HepG2 (cell line): ENCODE measurements around the gene MED13L. TPM values are rescaled to one million over a fixed set of nuclear protein-coding genes. Genes with fewer than 3 reads are reported as not detected.
"Not testable (repeated sequence)": the region's sequence is repeated elsewhere in the genome, so short reads cannot be mapped to it uniquely, and the experiment has no call there.

ENCODE experiments used
- ATAC-seq: fragments of 200-7000 bp; cut with Tn5 transposase; 3 replicates; pipeline ENCODE4 v1.9.1; 2020; ENCODE audit warnings: mild to moderate bottlenecking, moderate library complexity
- BruUV-seq: library from RNA; stranded (reverse); fragments of 400-500 nt; replicated peaks from 2 replicates; lab custom pipeline; 2021; lab: Mats Ljungman, UMichigan
- CTCF ChIA-PET: fragments of 300-600 bp; formaldehyde crosslinking; extraction: SDS; loops from one replicate; lab custom pipeline; 2021; ENCODE audit warnings: low total read pairs, inconsistent platforms, low intra/inter-chr PET ratio; lab: Yijun Ruan, JAX
- POLR2A ChIA-PET: fragments of 350-600 bp; sonication (Branson Sonifier 250); formaldehyde crosslinking; loops from one replicate; lab custom pipeline; 2020; ENCODE audit warnings: antibody characterized with exemption, inconsistent platforms; lab: Yijun Ruan, JAX
- DNase-seq: peaks from one replicate; pipeline ENCODE4 v3.0.0-alpha.2; 2015; ENCODE audit warnings: low spot score
- FAIRE-seq: peaks from 3 replicates; lab custom pipeline; 2011; peaks lifted over from hg19 to GRCh38; lab: Jason Lieb, UNC
- H2AFZ ChIP-seq: one replicate; pipeline ENCODE4 v1.6.1; 2011; ENCODE audit warnings: low read length, inconsistent platforms
- H3K27ac ChIP-seq: fragments of 300-600 bp; 3 replicates; pipeline ENCODE4 v1.8.0; 2011; ENCODE audit warnings: mixed run types, mild to moderate bottlenecking, mixed read lengths, low read length, inconsistent platforms; ENCODE audit not compliant: insufficient read depth; ENCODE audit errors: extremely low read length
- H3K27me3 ChIP-seq, 2 experiments: fragments of 200-600 bp in 1 of 2; 2 replicates in 1 of 2; 3 replicates in 1 of 2; pipeline versions ENCODE4 v1.6.0 to v1.8.0; 2011; ENCODE audit warnings: low read length in 2 of 2, mild to moderate bottlenecking in 2 of 2, moderate library complexity in 2 of 2, inconsistent platforms in 1 of 2; ENCODE audit not compliant: insufficient read depth in 2 of 2, control insufficient read depth in 1 of 2
- H3K36me3 ChIP-seq, 2 experiments: fragments of 200-600 bp in 1 of 2; replicated peaks in 1 of 2; 2 replicates in 1 of 2; 3 replicates in 1 of 2; pipeline versions ENCODE4 v1.5.1 to v1.8.0; 2011; ENCODE audit warnings: low read length in 2 of 2, inconsistent platforms in 1 of 2; ENCODE audit not compliant: insufficient read depth in 2 of 2, control insufficient read depth in 1 of 2
- H3K4me1 ChIP-seq: 2 replicates; pipeline ENCODE4 v1.5.1; 2012; ENCODE audit warnings: low read length, inconsistent platforms; ENCODE audit not compliant: insufficient read depth
- H3K4me2 ChIP-seq: 2 replicates; pipeline ENCODE4 v1.6.0; 2011; ENCODE audit warnings: low read depth, low read length, inconsistent platforms
- H3K4me3 ChIP-seq, 3 experiments: fragments of 200-600 bp in 1 of 3; sonication (generic), shearing (Covaris generic) in 1 of 3; replicated peaks in 1 of 3; 2 replicates each; pipeline ENCODE4 v1.5.1; 2011 to 2016; ENCODE audit warnings: low read length in 3 of 3, inconsistent platforms in 2 of 3, low read depth in 2 of 3, mild to moderate bottlenecking in 2 of 3, control low read depth in 1 of 3, mixed read lengths in 1 of 3; ENCODE audit not compliant: insufficient read depth in 1 of 3
- H3K79me2 ChIP-seq: one replicate; pipeline ENCODE4 v1.6.1; 2011; ENCODE audit warnings: low read length, inconsistent platforms; ENCODE audit not compliant: insufficient read depth
- H3K9ac ChIP-seq: 2 replicates; pipeline ENCODE4 v1.6.0; 2011; ENCODE audit warnings: mild to moderate bottlenecking, low read depth, low read length, inconsistent platforms; ENCODE audit not compliant: insufficient read depth
- H3K9me3 ChIP-seq: 2 replicates; pipeline ENCODE4 v1.5.1; 2012; ENCODE audit warnings: mild to moderate bottlenecking, low read length
- H4K20me1 ChIP-seq: 2 replicates; pipeline ENCODE4 v1.6.0; 2011; ENCODE audit warnings: inconsistent platforms, mild to moderate bottlenecking, low read length, moderate library complexity; ENCODE audit not compliant: insufficient read depth
- ATAD3A ChIP-seq: sonication (generic); formaldehyde crosslinking; IDR thresholded peaks from 2 replicates; pipeline ENCODE4 v1.4.0; 2020; ENCODE audit warnings: missing genetic modification reagents
- NFIC ChIP-seq: IDR thresholded peaks from 2 replicates; pipeline ENCODE4 v1.6.1; 2012; ENCODE audit warnings: mild to moderate bottlenecking, low read length, inconsistent platforms
- SOX6 ChIP-seq, 2 experiments: fragments of 450-650 bp in 1 of 2; sonication (generic) in 1 of 2; formaldehyde crosslinking in 1 of 2; IDR thresholded peaks; 2 replicates each; pipeline versions ENCODE4 v1.4.0 to v1.6.1; 2017 to 2020; ENCODE audit warnings: antibody characterized with exemption in 1 of 2, mild to moderate bottlenecking in 1 of 2, missing genetic modification reagents in 1 of 2
- STAG1 ChIP-seq: sonication (generic); formaldehyde crosslinking; IDR thresholded peaks from 2 replicates; pipeline ENCODE4 v1.4.0; 2020; ENCODE audit warnings: missing genetic modification reagents
- TEAD3 ChIP-seq: optimal IDR thresholded peaks from 2 replicates; pipeline ENCODE3; 2016; ENCODE audit warnings: borderline replicate concordance
- ZFP1 ChIP-seq: IDR thresholded peaks from 2 replicates; pipeline ENCODE4 v1.6.1; 2016
- ZNF260 ChIP-seq: sonication (generic); formaldehyde crosslinking; IDR thresholded peaks from 2 replicates; pipeline ENCODE4 v1.4.0; 2020; ENCODE audit warnings: missing genetic modification reagents, low read depth, mild to moderate bottlenecking, borderline replicate concordance
- ZNF547 ChIP-seq: sonication (generic); formaldehyde crosslinking; IDR thresholded peaks from 2 replicates; pipeline ENCODE4 v1.5.1; 2020; ENCODE audit warnings: mild to moderate bottlenecking, missing genetic modification reagents
- ZNF749 ChIP-seq: sonication (generic); formaldehyde crosslinking; IDR thresholded peaks from 2 replicates; pipeline ENCODE4 v1.8.0; 2022; ENCODE audit warnings: mild to moderate bottlenecking, missing genetic modification reagents, moderate library complexity, borderline replicate concordance
- ZSCAN31 ChIP-seq: sonication (generic); formaldehyde crosslinking; IDR thresholded peaks from 2 replicates; pipeline ENCODE4 v1.5.0; 2020; ENCODE audit warnings: low read depth, mild to moderate bottlenecking, missing genetic modification reagents
- WGBS: methylation state at CpG from one replicate; pipeline ENCODE4 v1.1.6; 2017; ENCODE audit warnings: low lambda C conversion rate; 5-methylcytosine and 5-hydroxymethylcytosine counted together
- in situ Hi-C: cut with HindIII; loops from 2 replicates; pipeline ENCODE4 v1.10.0; 2017; ENCODE audit warnings: low pct_unique_long_range_greater_than_20kb; ENCODE audit not compliant: extremely low pct_ligation_motif_present
- intact Hi-C: fragments of 100-400 bp; cut with micrococcal nuclease; formaldehyde crosslinking; loops from one replicate; pipeline ENCODE4 v1.10.0; 2022; ENCODE audit not compliant: unreplicated experiment
- polyA plus RNA-seq, 8 experiments: library from polyadenylated mRNA; depleted of rRNA in 3 of 8; stranded (reverse) in 7 of 8; unstranded in 1 of 8; fragments of >200 nt; fragmentation: Illumina TruSeq in 4 of 8; extraction: Trizol in 4 of 8; gene quantifications; 2 replicates each; pipeline versions ENCODE4 v1.2.1 to v1.2.3, GENCODE V29; 2011 to 2016; ENCODE audit warnings: low read depth in 4 of 8, missing spikeins in 1 of 8, mixed read lengths in 1 of 8; ENCODE audit not compliant: insufficient read depth in 1 of 8
- total RNA-seq, 5 experiments: library from RNA; depleted of rRNA; stranded (reverse); fragments of >200 nt; fragmentation: Illumina TruSeq; extraction: Trizol; gene quantifications; 2 replicates each; pipeline ENCODE4 v1.2.3, GENCODE V29; 2016; ENCODE audit warnings: low read depth in 1 of 5
- TF ChIP-seq, protein P1 (sequence below): sonication (generic); formaldehyde crosslinking; IDR thresholded peaks from 2 replicates; pipeline ENCODE4 v1.4.0; 2020; ENCODE audit warnings: missing genetic modification reagents

MED13L gene
- total and polyA plus RNA-seq, 2 of the 13 experiments (the other 11 are each of a cell fraction or from before 2014, with no cell fraction given) = 24.8 to 38.9 TPM

DNA sequence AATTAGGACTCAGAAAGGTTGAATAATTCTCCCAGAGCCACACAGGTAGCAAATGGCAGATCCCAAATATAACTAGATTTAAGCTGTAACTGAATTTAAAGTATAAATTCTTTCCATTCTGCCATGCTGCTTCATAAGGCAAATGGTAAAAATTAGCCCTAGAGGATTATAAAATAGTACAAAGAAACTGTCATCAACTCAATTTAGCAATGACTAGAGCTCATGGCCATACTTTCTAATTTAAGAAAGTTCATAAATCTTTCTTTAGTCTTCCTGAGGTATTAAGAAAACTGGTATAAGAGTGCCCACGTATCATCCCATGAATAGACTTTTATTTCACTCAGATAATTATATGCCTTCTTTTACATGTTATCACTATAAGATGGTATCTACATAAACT, 34.8 kb downstream of the MED13L start (continued):
- TF ChIP-seq ZNF749 (CRISPR knock-in tag) = no peak
- no peak for TF ChIP-seq ATAD3A (CRISPR knock-in tag)

DNA sequence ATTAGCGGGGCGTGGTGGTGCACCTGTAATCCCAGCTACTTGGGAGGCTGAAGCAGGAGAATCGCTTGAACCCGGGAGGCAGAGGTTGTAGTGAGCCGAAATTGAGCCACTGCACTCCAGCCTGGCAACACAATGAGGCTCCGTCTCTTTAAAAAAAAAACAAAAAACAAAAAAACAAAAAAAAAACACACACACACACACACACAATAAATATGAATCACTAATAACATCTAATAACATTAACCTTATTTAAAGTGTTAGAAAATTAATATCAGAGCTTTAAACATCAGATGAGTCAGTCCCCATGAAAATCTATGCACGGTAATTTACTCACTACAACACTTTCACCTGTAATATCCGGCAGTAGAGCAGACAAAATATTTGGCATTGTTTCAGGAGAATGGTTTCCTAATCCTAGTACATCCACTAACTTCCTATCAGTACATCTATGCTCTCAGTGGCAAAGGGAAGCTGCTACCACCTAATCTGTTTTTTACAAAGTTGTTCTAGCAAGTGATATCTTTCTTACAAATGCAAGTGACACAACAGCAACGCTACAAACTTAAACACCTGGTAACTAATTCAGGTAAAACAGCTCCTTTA, 36.2 kb downstream of the MED13L start:
- Histone ChIP-seq H3K27me3 (no peaks in the 10 kb centered on the region), H3K4me2 (no peak overlapping the region), H3K36me3 (no peaks in the 10 kb centered on the region; a peak in 1 of 5 replicates), H3K9me3 (no peaks in the 10 kb centered on the region), H3K79me2 (peaks cover 72% of the 10 kb centered on the region), H3K4me1 (peaks cover 25% of the 10 kb centered on the region), H3K4me3 (no peak overlapping the region), H4K20me1 (peaks cover 14% of the 10 kb centered on the region), H2AFZ (no peak overlapping the region), H3K27ac (no peak overlapping the region), H3K9ac (no peak overlapping the region)
- FAIRE-seq = no peak
- no TSS peak for BruUV-seq
- intact Hi-C loops (no loop called here), in situ Hi-C loops (no loop called here)
- no peak for ATAC-seq
- 93% methylated on average over 9 of the region's 9 CpGs for WGBS
- TF ChIP-seq TEAD3 (CRISPR knock-in tag) (no peak), ZNF547 (CRISPR knock-in tag) (no peak), SOX6 (IDR thresholded peaks at IDR 0.05) (no peak), SOX6 (CRISPR knock-in tag; IDR thresholded peaks at IDR 0.05) (no peak), NFIC (no peak), STAG1 (CRISPR knock-in tag) (no peak), ZSCAN31 (CRISPR knock-in tag) (no peak), ZNF260 (CRISPR knock-in tag) (no peak), ZFP1 (CRISPR knock-in tag) (no peak)
- TF ChIP-seq, protein P1, sequence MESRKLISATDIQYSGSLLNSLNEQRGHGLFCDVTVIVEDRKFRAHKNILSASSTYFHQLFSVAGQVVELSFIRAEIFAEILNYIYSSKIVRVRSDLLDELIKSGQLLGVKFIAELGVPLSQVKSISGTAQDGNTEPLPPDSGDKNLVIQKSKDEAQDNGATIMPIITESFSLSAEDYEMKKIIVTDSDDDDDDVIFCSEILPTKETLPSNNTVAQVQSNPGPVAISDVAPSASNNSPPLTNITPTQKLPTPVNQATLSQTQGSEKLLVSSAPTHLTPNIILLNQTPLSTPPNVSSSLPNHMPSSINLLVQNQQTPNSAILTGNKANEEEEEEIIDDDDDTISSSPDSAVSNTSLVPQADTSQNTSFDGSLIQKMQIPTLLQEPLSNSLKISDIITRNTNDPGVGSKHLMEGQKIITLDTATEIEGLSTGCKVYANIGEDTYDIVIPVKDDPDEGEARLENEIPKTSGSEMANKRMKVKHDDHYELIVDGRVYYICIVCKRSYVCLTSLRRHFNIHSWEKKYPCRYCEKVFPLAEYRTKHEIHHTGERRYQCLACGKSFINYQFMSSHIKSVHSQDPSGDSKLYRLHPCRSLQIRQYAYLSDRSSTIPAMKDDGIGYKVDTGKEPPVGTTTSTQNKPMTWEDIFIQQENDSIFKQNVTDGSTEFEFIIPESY (CRISPR knock-in tag) = no peak
- POLR2A ChIA-PET = no interaction called here
- no peak for DNase-seq
- CTCF ChIA-PET = no interaction called here

DNA sequence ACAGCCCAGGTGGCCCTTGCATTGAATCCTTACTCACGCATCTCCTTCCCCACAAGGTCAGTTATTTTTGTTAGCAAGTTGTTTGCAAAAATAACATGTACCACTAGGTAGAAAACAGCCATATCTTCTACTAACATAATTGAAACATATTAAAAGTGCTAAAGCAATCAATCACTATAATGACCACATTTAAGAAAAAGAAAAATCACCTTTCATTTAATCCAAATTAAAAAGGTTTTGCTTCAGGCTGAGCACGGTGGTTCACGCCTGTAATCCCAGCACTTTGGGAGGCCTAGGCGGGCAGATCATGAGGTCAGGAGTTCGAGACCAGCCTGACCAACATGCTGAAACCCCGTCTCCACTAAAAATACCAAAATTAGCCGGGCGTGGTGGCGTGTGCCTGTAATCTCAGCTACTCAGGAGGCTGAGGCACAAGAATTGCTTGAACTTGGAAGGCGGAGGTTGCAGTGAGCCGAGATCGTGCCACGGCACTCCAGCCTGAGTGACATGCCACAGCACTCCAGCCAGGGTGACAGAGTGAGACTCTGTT, 38.8 kb downstream of the MED13L start:
- H3K4me3 ChIP-seq, CTCF ChIA-PET, H3K9ac ChIP-seq, H3K36me3 ChIP-seq, H3K9me3 ChIP-seq, FAIRE-seq, H3K27me3 ChIP-seq, H3K4me2 ChIP-seq, H3K27ac ChIP-seq, ATAC-seq, H2AFZ ChIP-seq, POLR2A ChIA-PET, H4K20me1 ChIP-seq, BruUV-seq, DNase-seq: not testable (repeated sequence)
- intact Hi-C loops = loop anchor here (5.0 kb wide), 1 partner anchor 241 kb away; no protein-coding TSS in a partner anchor
- peaks cover 52% of the 10 kb centered on the region for H3K79me2 ChIP-seq
- WGBS = 99% methylated on average over 13 of the region's 13 CpGs
- H3K4me1 ChIP-seq = peaks cover 12% of the 10 kb centered on the region
- in situ Hi-C loops = loop anchor here (10.0 kb wide), 2 partner anchors 174 to 244 kb away; no protein-coding TSS in a partner anchor
